ENCODE measurements around the gene ADAMTS1.

DNA sequence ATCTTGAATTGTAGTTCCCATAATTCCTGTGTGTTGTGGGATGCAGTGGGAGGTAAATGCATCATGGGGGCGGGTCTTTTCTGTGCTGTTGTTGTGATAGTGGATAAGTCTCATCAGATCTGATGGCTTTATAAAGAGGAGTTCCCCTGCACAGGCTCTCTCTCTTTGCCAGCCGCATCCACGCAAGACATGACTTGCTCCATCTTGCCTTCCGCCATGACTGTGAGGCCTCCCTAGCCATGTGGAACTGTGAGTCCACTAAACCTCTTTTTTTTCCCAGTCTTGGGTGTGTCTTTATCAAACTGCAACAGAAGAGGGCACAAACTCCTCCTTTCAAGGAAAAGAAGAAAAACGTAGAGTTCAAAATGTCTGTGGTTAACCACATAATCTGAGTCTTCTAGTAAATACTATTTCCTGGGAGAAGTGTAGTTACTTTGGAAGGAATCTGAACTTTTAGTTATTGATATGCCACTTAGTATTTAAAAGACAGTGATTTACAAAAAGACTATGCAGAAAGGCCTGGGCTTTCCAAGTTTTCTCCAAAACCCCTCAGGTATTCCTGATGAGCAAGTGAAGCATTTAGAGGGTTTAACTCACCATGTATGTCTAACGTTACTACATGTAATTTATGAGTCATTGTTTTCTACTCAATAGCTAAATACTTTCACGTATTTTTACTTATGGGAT lies 10.0 kb downstream of the ADAMTS1 start:
- TF ChIP-seq, protein P1, sequence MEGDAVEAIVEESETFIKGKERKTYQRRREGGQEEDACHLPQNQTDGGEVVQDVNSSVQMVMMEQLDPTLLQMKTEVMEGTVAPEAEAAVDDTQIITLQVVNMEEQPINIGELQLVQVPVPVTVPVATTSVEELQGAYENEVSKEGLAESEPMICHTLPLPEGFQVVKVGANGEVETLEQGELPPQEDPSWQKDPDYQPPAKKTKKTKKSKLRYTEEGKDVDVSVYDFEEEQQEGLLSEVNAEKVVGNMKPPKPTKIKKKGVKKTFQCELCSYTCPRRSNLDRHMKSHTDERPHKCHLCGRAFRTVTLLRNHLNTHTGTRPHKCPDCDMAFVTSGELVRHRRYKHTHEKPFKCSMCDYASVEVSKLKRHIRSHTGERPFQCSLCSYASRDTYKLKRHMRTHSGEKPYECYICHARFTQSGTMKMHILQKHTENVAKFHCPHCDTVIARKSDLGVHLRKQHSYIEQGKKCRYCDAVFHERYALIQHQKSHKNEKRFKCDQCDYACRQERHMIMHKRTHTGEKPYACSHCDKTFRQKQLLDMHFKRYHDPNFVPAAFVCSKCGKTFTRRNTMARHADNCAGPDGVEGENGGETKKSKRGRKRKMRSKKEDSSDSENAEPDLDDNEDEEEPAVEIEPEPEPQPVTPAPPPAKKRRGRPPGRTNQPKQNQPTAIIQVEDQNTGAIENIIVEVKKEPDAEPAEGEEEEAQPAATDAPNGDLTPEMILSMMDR (conservative IDR thresholded peaks at IDR 0.05; ENCODE audit: low read length) = no peak
- no peak for TF ChIP-seq EZH2phosphoT487 (IDR thresholded peaks at IDR 0.05; ENCODE audit: borderline replicate concordance, low read depth, low read length)
